Measurements from ENCODE around the gene MT3. TPM values are rescaled to one million over a fixed set of nuclear protein-coding genes. Genes with fewer than 3 reads are reported as not detected.

The MT3 gene
- total RNA-seq = not detected

DNA sequence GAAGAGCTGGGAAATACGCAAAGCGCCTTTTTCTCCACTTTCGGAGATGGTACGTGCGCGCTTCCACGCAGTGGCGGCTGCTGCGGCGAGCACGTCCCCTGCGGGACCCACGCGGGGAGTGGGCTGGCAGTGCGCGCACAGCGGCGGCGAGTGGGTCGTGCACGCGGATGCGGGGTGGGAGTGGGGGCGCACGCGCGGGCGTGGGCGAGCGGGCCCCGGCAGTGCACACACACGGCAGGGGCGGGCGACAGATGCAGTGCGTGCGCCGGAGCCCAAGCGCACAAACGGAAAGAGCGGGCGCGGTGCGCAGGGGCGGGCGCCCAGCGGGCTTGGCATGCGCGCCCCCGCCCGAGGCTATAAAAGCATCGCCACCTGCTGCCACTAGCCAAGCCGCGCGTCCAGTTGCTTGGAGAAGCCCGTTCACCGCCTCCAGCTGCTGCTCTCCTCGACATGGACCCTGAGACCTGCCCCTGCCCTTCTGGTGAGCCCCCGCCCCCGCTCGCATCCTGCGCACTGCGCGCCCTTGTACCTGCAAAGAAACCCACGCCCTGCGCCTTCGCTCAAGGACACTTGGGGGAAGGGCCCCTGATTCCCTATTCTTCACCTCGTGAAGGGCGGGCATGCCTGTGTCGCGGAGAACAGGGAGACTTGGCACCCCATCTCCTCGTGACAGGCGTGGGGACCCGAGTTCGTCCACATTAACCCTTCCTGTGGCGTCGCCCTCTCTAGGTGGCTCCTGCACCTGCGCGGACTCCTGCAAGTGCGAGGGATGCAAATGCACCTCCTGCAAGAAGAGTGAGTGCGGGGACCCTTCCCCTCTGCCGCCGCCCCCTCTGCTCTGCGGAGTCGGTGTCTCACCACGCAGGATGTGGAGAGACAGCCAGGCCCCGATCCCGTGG lies at the start of gene MT3:
Gene MT3 (plus strand): TSS at position 388 of the 899 bp plus-strand sequence. CDS start 63 bp downstream, at position 451.
- Histone ChIP-seq H3K4me3 (peak within 1 kb of the TSS; percentile 19 to 57 (median 48)), H3K9me3 (no peaks in the 10 kb centered on the region), H3K36me3 (no peaks in the 10 kb centered on the region), H3K4me1 (peaks cover 4 to 6% of the 10 kb centered on the region in 2 donors), H3K27ac (no peak within 1 kb of the TSS), H3K27me3 (peaks cover 0 to 8% (median 4%) of the 10 kb centered on the region in 3 donors)
- TF ChIP-seq, protein P1, sequence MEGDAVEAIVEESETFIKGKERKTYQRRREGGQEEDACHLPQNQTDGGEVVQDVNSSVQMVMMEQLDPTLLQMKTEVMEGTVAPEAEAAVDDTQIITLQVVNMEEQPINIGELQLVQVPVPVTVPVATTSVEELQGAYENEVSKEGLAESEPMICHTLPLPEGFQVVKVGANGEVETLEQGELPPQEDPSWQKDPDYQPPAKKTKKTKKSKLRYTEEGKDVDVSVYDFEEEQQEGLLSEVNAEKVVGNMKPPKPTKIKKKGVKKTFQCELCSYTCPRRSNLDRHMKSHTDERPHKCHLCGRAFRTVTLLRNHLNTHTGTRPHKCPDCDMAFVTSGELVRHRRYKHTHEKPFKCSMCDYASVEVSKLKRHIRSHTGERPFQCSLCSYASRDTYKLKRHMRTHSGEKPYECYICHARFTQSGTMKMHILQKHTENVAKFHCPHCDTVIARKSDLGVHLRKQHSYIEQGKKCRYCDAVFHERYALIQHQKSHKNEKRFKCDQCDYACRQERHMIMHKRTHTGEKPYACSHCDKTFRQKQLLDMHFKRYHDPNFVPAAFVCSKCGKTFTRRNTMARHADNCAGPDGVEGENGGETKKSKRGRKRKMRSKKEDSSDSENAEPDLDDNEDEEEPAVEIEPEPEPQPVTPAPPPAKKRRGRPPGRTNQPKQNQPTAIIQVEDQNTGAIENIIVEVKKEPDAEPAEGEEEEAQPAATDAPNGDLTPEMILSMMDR (IDR thresholded peaks at IDR 0.05 in 4 of 5, conservative IDR thresholded peaks at IDR 0.05 in 1 of 5) = no peak
- TF ChIP-seq POLR2A (IDR thresholded peaks at IDR 0.05) = no peak
- DNase-seq (no peak), ATAC-seq (peak in 1 of 2 donors; percentile 27)
- in situ Hi-C loops (cut with MboI; ENCODE audit: low sequenced_read_pairs in 4 of 4) (loop anchor here in 1 of 4 donors (10.0 kb wide), 1 partner anchor 115 kb away; no protein-coding TSS in a partner anchor), intact Hi-C loops (cut with DNase I; ENCODE audit: low total_unique reads) (no loop called here)

DNA sequence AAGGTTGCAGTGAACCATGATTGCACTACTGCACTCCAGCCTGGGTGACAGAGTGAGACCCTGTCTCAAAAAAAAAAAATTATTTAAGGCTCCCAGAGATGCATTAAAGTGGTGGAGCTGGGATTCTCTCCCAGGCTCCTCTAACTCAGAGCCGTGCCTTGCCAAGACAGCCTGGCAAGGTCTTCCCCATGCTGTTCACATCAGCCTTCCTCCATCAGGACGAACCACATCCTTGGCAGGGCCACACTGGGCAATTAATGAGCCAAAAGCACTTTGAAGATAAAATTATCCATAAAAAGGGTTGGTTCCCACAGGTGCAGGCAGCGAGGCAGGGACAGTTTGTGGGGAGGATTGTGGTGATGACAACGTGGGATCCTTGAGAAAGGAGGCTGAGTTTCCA lies 49.7 kb upstream of the MT3 start:
- Histone ChIP-seq H3K27me3 (no peaks in the 10 kb centered on the region), H3K9me3 (no peaks in the 10 kb centered on the region), H3K4me3 (no peak overlapping the region), H3K4me1 (no peaks in the 10 kb centered on the region), H3K27ac (no peak overlapping the region), H3K36me3 (no peaks in the 10 kb centered on the region)
- ATAC-seq (no peak), DNase-seq (no peak)
- intact Hi-C loops (cut with DNase I; ENCODE audit: low total_unique reads) = loop anchor here (5.0 kb wide), 1 partner anchor 607 kb away; no protein-coding TSS in a partner anchor
- in situ Hi-C loops (cut with MboI; ENCODE audit: low sequenced_read_pairs in 4 of 4) = no loop called here
- TF ChIP-seq, protein P1 (IDR thresholded peaks at IDR 0.05 in 4 of 5, conservative IDR thresholded peaks at IDR 0.05 in 1 of 5) = no peak
- TF ChIP-seq POLR2A (IDR thresholded peaks at IDR 0.05) = no peak

DNA sequence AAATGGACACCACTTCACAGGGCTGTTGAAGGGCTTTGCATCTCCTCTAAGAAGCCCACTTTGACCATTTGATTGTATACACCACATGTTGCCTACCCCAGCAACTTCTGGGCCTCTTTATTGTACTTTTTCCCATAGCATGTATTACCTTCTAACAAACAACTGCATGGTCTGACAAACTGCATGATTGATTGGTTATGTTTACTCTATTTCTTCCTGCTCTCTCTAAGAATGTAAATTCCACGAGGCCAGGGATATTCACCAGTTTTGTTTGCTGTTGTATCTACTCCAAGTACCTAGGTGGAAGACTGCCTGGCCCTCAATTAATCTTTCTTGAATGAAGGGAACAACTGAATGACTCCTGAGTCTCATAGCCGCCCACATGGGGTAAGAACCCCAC lies 47.3 kb upstream of the MT3 start:
- no peaks in the 10 kb centered on the region for H3K36me3 ChIP-seq
- ATAC-seq = no peak
- in situ Hi-C loops (cut with MboI; ENCODE audit: low sequenced_read_pairs in 4 of 4) = no loop called here
- H3K9me3 ChIP-seq = no peaks in the 10 kb centered on the region
- no peak overlapping the region for H3K27ac ChIP-seq
- no peaks in the 10 kb centered on the region for H3K27me3 ChIP-seq
- H3K4me1 ChIP-seq = no peaks in the 10 kb centered on the region
- intact Hi-C loops (cut with DNase I; ENCODE audit: low total_unique reads) = no loop called here
- no peak for DNase-seq
- TF ChIP-seq, protein P1 (IDR thresholded peaks at IDR 0.05 in 4 of 5, conservative IDR thresholded peaks at IDR 0.05 in 1 of 5) = no peak
- TF ChIP-seq POLR2A (IDR thresholded peaks at IDR 0.05) = no peak
- no peak overlapping the region for H3K4me3 ChIP-seq

DNA sequence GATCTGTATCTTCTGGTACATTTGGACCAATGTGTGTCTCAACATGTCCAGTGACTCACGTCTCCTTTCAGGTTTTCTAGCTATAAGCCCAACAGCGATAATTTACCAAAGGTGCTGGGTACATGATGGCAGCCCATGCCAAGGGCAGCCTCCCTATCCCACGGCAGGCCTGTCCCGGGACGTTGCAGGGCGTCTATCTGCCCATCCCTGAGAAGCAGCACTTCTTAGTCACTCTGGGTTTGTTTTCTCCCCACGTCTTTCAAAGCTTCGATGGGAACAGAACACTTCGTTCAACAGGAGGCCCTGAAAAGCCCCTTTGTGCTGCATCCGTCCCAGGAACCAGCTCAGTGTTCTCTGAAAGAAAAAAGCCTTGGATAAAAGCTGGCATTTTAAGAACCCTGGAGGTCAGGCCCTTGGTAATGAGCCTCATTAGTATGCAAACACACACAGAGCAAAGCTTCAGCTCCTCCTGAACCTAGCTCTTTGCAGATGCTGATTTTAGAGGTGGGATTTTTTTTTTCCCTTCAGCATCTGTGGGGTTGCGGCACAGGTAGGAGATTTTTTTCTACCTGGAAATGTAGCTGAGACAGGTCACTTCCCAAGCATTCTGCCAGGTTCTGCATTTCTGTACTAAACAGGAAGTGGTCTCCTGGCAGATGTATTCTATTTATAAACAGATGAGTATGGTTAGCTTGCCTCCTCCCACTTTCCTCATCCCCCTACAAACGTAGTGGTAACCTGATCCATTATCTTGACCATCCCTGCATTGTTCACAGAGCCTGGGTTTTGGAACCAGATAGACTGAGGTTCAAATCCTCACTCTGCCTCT lies 42.0 kb upstream of the MT3 start:
- no peak overlapping the region for H3K27ac ChIP-seq
- ATAC-seq = peak in 1 of 2 donors; percentile 27
- intact Hi-C loops (cut with DNase I; ENCODE audit: low total_unique reads) = no loop called here

More for the DNA sequence above, 42.0 kb upstream of the MT3 start:
- DNase-seq = no peak
- Histone ChIP-seq H3K9me3 (no peaks in the 10 kb centered on the region), H3K4me1 (peaks cover 7 to 8% of the 10 kb centered on the region in 2 donors), H3K36me3 (no peaks in the 10 kb centered on the region), H3K27me3 (no peaks in the 10 kb centered on the region), H3K4me3 (no peak overlapping the region)
- TF ChIP-seq POLR2A (IDR thresholded peaks at IDR 0.05) = no peak
- TF ChIP-seq, protein P1 (IDR thresholded peaks at IDR 0.05 in 4 of 5, conservative IDR thresholded peaks at IDR 0.05 in 1 of 5) = no peak
- in situ Hi-C loops (cut with MboI; ENCODE audit: low sequenced_read_pairs in 4 of 4) = no loop called here

Data from gastrocnemius medialis (tissue), 4 donors.